ENCODE measurements around the gene GORASP1. TPM values are rescaled to one million over a fixed set of nuclear protein-coding genes. Genes with fewer than 3 reads are reported as not detected.

The GORASP1 gene
- polyA plus RNA-seq, 3 donors: 29.4 to 40.1 (median 34.4) TPM

DNA sequence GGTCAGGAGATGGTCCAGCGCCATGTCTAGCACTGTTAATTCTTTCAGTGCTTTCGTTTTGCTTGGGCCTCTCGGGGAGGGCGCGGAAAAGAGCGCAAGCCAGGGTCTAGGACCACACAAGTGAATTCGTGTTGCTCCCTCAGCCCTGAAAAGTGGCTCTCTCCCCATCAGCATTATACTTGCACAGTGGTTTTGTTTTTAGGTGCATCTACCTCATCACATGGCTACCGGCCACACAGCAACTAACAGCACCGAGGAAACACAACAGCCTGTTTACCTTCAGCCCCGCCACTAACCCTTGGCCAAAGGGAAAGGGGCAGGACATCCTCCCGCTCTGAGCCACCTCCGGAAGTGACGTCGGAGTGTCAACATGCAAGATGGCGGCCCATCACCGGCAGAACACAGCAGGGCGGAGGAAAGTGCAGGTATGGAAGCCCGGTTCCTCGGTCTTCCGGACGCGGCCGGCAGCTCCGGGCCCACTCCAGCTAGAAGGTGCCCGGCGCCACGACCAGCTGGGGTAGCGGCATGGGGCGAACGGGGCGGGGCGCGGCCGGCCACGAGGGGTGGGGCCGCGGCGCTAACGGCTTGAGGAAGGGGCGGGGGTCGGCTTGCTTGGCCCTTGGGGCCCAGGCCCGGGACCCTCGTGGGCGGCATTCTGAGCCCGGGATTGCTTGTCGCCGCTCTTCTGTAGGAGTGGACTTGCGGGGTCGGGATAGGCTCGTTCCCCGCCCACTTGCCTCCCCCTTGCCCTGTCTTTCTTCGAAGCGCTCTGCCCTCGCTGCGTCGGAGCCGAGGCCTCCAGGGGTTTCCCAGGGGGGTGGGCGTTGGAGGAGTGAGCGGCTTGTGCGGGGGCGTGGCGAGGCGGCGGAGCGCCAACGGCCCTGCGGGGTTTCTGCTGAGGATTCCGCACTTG is 55.5 kb downstream of the GORASP1 start, which contains the start of the genes SCN11A and WDR48:
Gene SCN11A, minus strand, starts transcription at position 296 of the 913 bp plus-strand sequence. CDS start 101,582 bp downstream, outside the sequence.
Gene WDR48, plus strand, starts transcription at position 368 of the 913 bp plus-strand sequence. Its CDS starts 10 bp downstream, at position 378.
- peak within 1 kb of the TSS; percentile 55 for H3K27ac ChIP-seq (ENCODE audit: low read depth, low read length)
- WGBS, 3 donors: 0 to 1% (median 0%) methylated on average over 54 to 68 of the region's 68 CpGs

DNA sequence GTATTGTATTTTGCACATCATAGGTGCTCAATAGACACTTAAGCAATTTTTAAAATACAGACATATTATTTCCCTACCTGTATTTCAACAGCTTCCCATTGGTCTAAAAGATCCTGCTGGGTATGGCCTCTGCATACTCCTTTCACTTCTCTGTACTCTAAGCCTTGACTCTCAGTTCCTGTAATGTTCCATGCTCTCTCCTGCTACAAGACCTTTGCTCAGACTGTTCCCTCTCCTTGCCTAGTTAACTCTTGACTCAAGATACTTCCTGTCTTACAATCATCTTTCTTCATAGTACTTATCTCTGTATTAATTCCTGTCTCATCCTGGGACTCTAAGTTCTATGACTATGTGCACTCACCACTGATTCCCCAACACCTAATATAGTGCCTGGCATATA is 57.4 kb downstream of the GORASP1 start:
- no peak overlapping the region for H3K27ac ChIP-seq (ENCODE audit: low read depth, low read length)

Other genes starting within 250 kb of the GORASP1 start
- under 1 TPM; 0.07 to 0.22 (median 0.21) TPM for gene SCN11A, start 55.7 kb downstream of the GORASP1 start, polyA plus RNA-seq
- gene WDR48, start 55.6 kb downstream of the GORASP1 start, polyA plus RNA-seq: 10 to 100 TPM; 10.3 to 15.0 (median 11.3) TPM
- 1 to 10 TPM; 2.1 to 5.4 (median 2.7) TPM for gene TTC21A, start 53 bp upstream of the GORASP1 start, polyA plus RNA-seq
- 100 to 1,000 TPM in 1 of 3 donors, 10 to 100 TPM in 2; 23.7 to 178 (median 93.9) TPM for gene CSRNP1, start 46.0 kb upstream of the GORASP1 start, polyA plus RNA-seq
- gene XIRP1, start 85.0 kb upstream of the GORASP1 start, polyA plus RNA-seq: under 1 TPM; 0.37 to 0.67 (median 0.51) TPM
- under 1 TPM; 0.24 to 0.45 (median 0.34) TPM for gene CX3CR1, start 172.4 kb upstream of the GORASP1 start, polyA plus RNA-seq
- gene CCR8, start 222.1 kb upstream of the GORASP1 start, polyA plus RNA-seq: not detected

All from adipose tissue (tissue), 3 donors.